ENCODE data around the gene ATG4A. TPM values are rescaled to one million over a fixed set of nuclear protein-coding genes. Genes with fewer than 3 reads are reported as not detected.

ATG4A gene
- total RNA-seq, 2 donors from 2014 or later: 4.3 to 4.4 TPM

- H3K27ac Mint-ChIP-seq: no peak overlapping the region
- no peaks in the 10 kb centered on the region for H3K4me1 ChIP-seq (ENCODE audit: control insufficient read depth, insufficient read depth, low read length)
- H3K36me3 Mint-ChIP-seq (ENCODE audit: low read depth): no peaks in the 10 kb centered on the region
- H3K4me3 Mint-ChIP-seq: no peak overlapping the region
- H3K27me3 ChIP-seq (ENCODE audit: control insufficient read depth, insufficient read depth, low read length, poor library complexity, severe bottlenecking): no peaks in the 10 kb centered on the region
- no peaks in the 10 kb centered on the region for H3K9me3 Mint-ChIP-seq
- H3K4me1 Mint-ChIP-seq: no peaks in the 10 kb centered on the region
- TF ChIP-seq CTCF (conservative IDR thresholded peaks at IDR 0.05): no peak
- no peak overlapping the region for H3K9ac ChIP-seq (ENCODE audit: extremely low read depth, low read length, poor library complexity, severe bottlenecking)
- DNase-seq: no peak
- H3K27ac ChIP-seq (ENCODE audit: low read depth, low read length): no peak overlapping the region
- 84% methylated on average over 2 of the region's 2 CpGs; no CpG with 5 or more reads in 1 of the 2 experiments for WGBS, 2 experiments (ENCODE audit: insufficient coverage in 1 of 2, insufficient read length in 1 of 2)
- no peaks in the 10 kb centered on the region for H3K27me3 Mint-ChIP-seq (ENCODE audit: insufficient read depth)
- no peaks in the 10 kb centered on the region for H3K36me3 ChIP-seq (ENCODE audit: control insufficient read depth, insufficient read depth, low read length)
- no peaks in the 10 kb centered on the region for H3K9me3 ChIP-seq (ENCODE audit: control insufficient read depth, low read length)
- no peak overlapping the region for H3K4me3 ChIP-seq (ENCODE audit: low read length)
Observed at GRCh38 chrX:108097380-108097779, 5.8 kb downstream of the ATG4A start.

- Histone ChIP-seq H3K9ac (ENCODE audit: extremely low read depth, low read length, poor library complexity, severe bottlenecking) (no peak overlapping the region), H3K27me3 (ENCODE audit: control insufficient read depth, insufficient read depth, low read length, poor library complexity, severe bottlenecking) (no peaks in the 10 kb centered on the region), H3K36me3 (ENCODE audit: control insufficient read depth, insufficient read depth, low read length) (no peaks in the 10 kb centered on the region), H3K4me3 (ENCODE audit: low read length) (no peak overlapping the region), H3K4me1 (ENCODE audit: control insufficient read depth, insufficient read depth, low read length) (no peaks in the 10 kb centered on the region), H3K9me3 (ENCODE audit: control insufficient read depth, low read length) (no peaks in the 10 kb centered on the region), H3K27ac (ENCODE audit: low read depth, low read length) (no peak overlapping the region)
- no peaks in the 10 kb centered on the region for H3K4me1 Mint-ChIP-seq
- DNase-seq: no peak
- no peaks in the 10 kb centered on the region for H3K36me3 Mint-ChIP-seq (ENCODE audit: low read depth)
- H3K27ac Mint-ChIP-seq: no peak overlapping the region
- TF ChIP-seq CTCF (conservative IDR thresholded peaks at IDR 0.05): no peak
- H3K9me3 Mint-ChIP-seq: no peaks in the 10 kb centered on the region
- no peak overlapping the region for H3K4me3 Mint-ChIP-seq
- no peaks in the 10 kb centered on the region for H3K27me3 Mint-ChIP-seq (ENCODE audit: insufficient read depth)
Observed at GRCh38 chrX:108105473-108105872, 13.9 kb downstream of the ATG4A start.

- Histone ChIP-seq H3K9me3 (ENCODE audit: control insufficient read depth, low read length) (no peaks in the 10 kb centered on the region), H3K4me1 (ENCODE audit: control insufficient read depth, insufficient read depth, low read length) (no peaks in the 10 kb centered on the region), H3K27me3 (ENCODE audit: control insufficient read depth, insufficient read depth, low read length, poor library complexity, severe bottlenecking) (no peaks in the 10 kb centered on the region), H3K36me3 (ENCODE audit: control insufficient read depth, insufficient read depth, low read length) (no peaks in the 10 kb centered on the region), H3K9ac (ENCODE audit: extremely low read depth, low read length, poor library complexity, severe bottlenecking) (no peak overlapping the region), H3K27ac (ENCODE audit: low read depth, low read length) (no peak overlapping the region), H3K4me3 (ENCODE audit: low read length) (no peak overlapping the region)
- no peak for DNase-seq
- no peak for TF ChIP-seq CTCF (conservative IDR thresholded peaks at IDR 0.05)
- Mint-ChIP-seq H3K36me3 (ENCODE audit: low read depth) (no peaks in the 10 kb centered on the region), H3K27ac (no peak overlapping the region), H3K4me3 (no peak overlapping the region), H3K4me1 (no peaks in the 10 kb centered on the region), H3K27me3 (ENCODE audit: insufficient read depth) (no peaks in the 10 kb centered on the region), H3K9me3 (no peaks in the 10 kb centered on the region)
Observed at GRCh38 chrX:108114541-108114940, 23.0 kb downstream of the ATG4A start.

All from endodermal cell (in vitro differentiated cells).